VCaP (cell line): ENCODE results near the gene TMEM238L.
A peak's percentile ranks its signal among the peaks of the same experiment; 100 is the strongest.

ENCODE experiments used
- H3K27ac ChIP-seq: fragments of 450-650 bp; 2 replicates; pipeline ENCODE4 v1.5.1; 2017
- CTCF ChIP-seq: fragments of 450-650 bp; conservative IDR thresholded peaks from 2 replicates; pipeline ENCODE4 v1.5.1; 2017; ENCODE audit warnings: mild to moderate bottlenecking, moderate library complexity

TMEM238L gene

GRCh38 chr17:10804546-10804945 lies 647 bp upstream of the TMEM238L start:
- no peak overlapping the region for H3K27ac ChIP-seq
- no peak for TF ChIP-seq CTCF

GRCh38 chr17:10803350-10803749 lies 549 bp downstream of the TMEM238L start:
- no peak overlapping the region for H3K27ac ChIP-seq
- TF ChIP-seq CTCF: no peak

- no peak overlapping the region for H3K27ac ChIP-seq
- no peak for TF ChIP-seq CTCF
Measured at GRCh38 chr17:10802496-10803284, 1.2 kb downstream of the TMEM238L start.

- TF ChIP-seq CTCF: no peak
Measured at GRCh38 chr17:10799407-10799806, 4.5 kb downstream of the TMEM238L start.

GRCh38 chr17:10798910-10799309 lies 5.0 kb downstream of the TMEM238L start:
- no peak for TF ChIP-seq CTCF
- H3K27ac ChIP-seq: peak overlapping the region; percentile 72

More at GRCh38 chr17:10799407-10799806, 4.5 kb downstream of the TMEM238L start:
- H3K27ac ChIP-seq: peak overlapping the region; percentile 72

GRCh38 chr17:10798332-10798749 lies 5.6 kb downstream of the TMEM238L start:
- no peak for TF ChIP-seq CTCF
- peak overlapping the region; percentile 72 for H3K27ac ChIP-seq

GRCh38 chr17:10797476-10798328 lies 6.2 kb downstream of the TMEM238L start:
- H3K27ac ChIP-seq: peak overlapping the region; percentile 72
- no peak for TF ChIP-seq CTCF
